HepG2 (cell line): ENCODE measurements around the gene CFI. TPM values are rescaled to one million over a fixed set of nuclear protein-coding genes. Genes with fewer than 3 reads are reported as not detected.

ENCODE experiments used
- CHCHD3 ChIP-seq: sonication (generic); formaldehyde crosslinking; IDR thresholded peaks from 2 replicates; pipeline ENCODE4 v1.8.0; 2022; ENCODE audit warnings: mild to moderate bottlenecking, missing genetic modification reagents, moderate library complexity
- GPN1 ChIP-seq: sonication (generic); formaldehyde crosslinking; IDR thresholded peaks from 2 replicates; pipeline ENCODE4 v1.5.1; 2020; ENCODE audit warnings: missing genetic modification reagents, borderline replicate concordance
- HNRNPLL ChIP-seq: fragments of 200-400 bp; formaldehyde crosslinking; IDR thresholded peaks from 2 replicates; pipeline ENCODE4 v1.6.1; 2017; ENCODE audit warnings: mild to moderate bottlenecking, low read depth, low read length; ENCODE audit not compliant: poor library complexity, severe bottlenecking
- RCOR2 ChIP-seq: IDR thresholded peaks from 2 replicates; pipeline ENCODE4 v1.6.1; 2016; ENCODE audit warnings: missing biosample characterization, missing genetic modification reagents
- SMAD3 ChIP-seq: sonication (generic); formaldehyde crosslinking; IDR thresholded peaks from 2 replicates; pipeline ENCODE4 v1.4.0; 2020; ENCODE audit warnings: missing genetic modification reagents
- SNAPC4 ChIP-seq: sonication (generic); formaldehyde crosslinking; IDR thresholded peaks from 2 replicates; pipeline ENCODE4 v1.4.0; 2020; ENCODE audit warnings: mild to moderate bottlenecking, missing genetic modification reagents
- SP4 ChIP-seq: sonication (generic); formaldehyde crosslinking; IDR thresholded peaks from 2 replicates; pipeline ENCODE4 v1.8.1; 2023; ENCODE audit warnings: mild to moderate bottlenecking, missing genetic modification reagents
- ZNF124 ChIP-seq: sonication (generic); formaldehyde crosslinking; IDR thresholded peaks from 2 replicates; pipeline ENCODE4 v1.4.0; 2020; ENCODE audit warnings: missing genetic modification reagents
- ZNF136 ChIP-seq: sonication (generic); formaldehyde crosslinking; IDR thresholded peaks from 2 replicates; pipeline ENCODE4 v1.8.1; 2022; ENCODE audit warnings: low read depth, mild to moderate bottlenecking, moderate library complexity, missing genetic modification reagents
- ZNF251 ChIP-seq: sonication (generic); formaldehyde crosslinking; IDR thresholded peaks from 2 replicates; pipeline ENCODE4 v1.9.0; 2021; ENCODE audit warnings: mild to moderate bottlenecking, missing genetic modification reagents
- ZNF460 ChIP-seq: sonication (generic); formaldehyde crosslinking; IDR thresholded peaks from 2 replicates; pipeline ENCODE4 v1.5.1; 2020; ENCODE audit warnings: missing genetic modification reagents, mild to moderate bottlenecking, borderline replicate concordance
- ZNF674 ChIP-seq: sonication (generic); formaldehyde crosslinking; IDR thresholded peaks from 2 replicates; pipeline ENCODE4 v1.5.0; 2020; ENCODE audit warnings: low read depth, mild to moderate bottlenecking, missing genetic modification reagents
- ZNF737 ChIP-seq: sonication (generic); formaldehyde crosslinking; IDR thresholded peaks from 2 replicates; pipeline ENCODE4 v1.5.0; 2020; ENCODE audit warnings: missing genetic modification reagents, mild to moderate bottlenecking, borderline replicate concordance
- ZNF841 ChIP-seq: sonication (generic); formaldehyde crosslinking; IDR thresholded peaks from 2 replicates; pipeline ENCODE4 v1.8.1; 2023; ENCODE audit warnings: missing genetic modification reagents, borderline replicate concordance
- polyA plus RNA-seq, 8 experiments: library from polyadenylated mRNA; depleted of rRNA in 3 of 8; stranded (reverse) in 7 of 8; unstranded in 1 of 8; fragments of >200 nt; fragmentation: Illumina TruSeq in 4 of 8; extraction: Trizol in 4 of 8; gene quantifications; 2 replicates each; pipeline versions ENCODE4 v1.2.1 to v1.2.3, GENCODE V29; 2011 to 2016; ENCODE audit warnings: low read depth in 4 of 8, missing spikeins in 1 of 8, mixed read lengths in 1 of 8; ENCODE audit not compliant: insufficient read depth in 1 of 8
- total RNA-seq, 5 experiments: library from RNA; depleted of rRNA; stranded (reverse); fragments of >200 nt; fragmentation: Illumina TruSeq; extraction: Trizol; gene quantifications; 2 replicates each; pipeline ENCODE4 v1.2.3, GENCODE V29; 2016; ENCODE audit warnings: low read depth in 1 of 5
- TF ChIP-seq, protein P1 (sequence below): fragments of 450-650 bp; IDR thresholded peaks from 2 replicates; pipeline ENCODE4 v1.6.1; 2016
- TF ChIP-seq, protein P2 (sequence below): sonication (generic); formaldehyde crosslinking; IDR thresholded peaks from 2 replicates; pipeline ENCODE4 v1.5.0; 2020; ENCODE audit warnings: mild to moderate bottlenecking, missing genetic modification reagents
- TF ChIP-seq, protein P3 (sequence below): sonication (generic); formaldehyde crosslinking; IDR thresholded peaks from 2 replicates; pipeline ENCODE4 v1.4.0; 2020; ENCODE audit warnings: missing genetic modification reagents; ENCODE audit errors: not compliant biosample characterization
- TF ChIP-seq, protein P4 (sequence below): sonication (generic); formaldehyde crosslinking; IDR thresholded peaks from 2 replicates; pipeline ENCODE4 v1.8.0; 2022; ENCODE audit warnings: mild to moderate bottlenecking, missing genetic modification reagents

CFI gene
- total and polyA plus RNA-seq, 2 of the 13 experiments (the other 11 are each of a cell fraction or from before 2014, with no cell fraction given), result 284 to 337 TPM

DNA sequence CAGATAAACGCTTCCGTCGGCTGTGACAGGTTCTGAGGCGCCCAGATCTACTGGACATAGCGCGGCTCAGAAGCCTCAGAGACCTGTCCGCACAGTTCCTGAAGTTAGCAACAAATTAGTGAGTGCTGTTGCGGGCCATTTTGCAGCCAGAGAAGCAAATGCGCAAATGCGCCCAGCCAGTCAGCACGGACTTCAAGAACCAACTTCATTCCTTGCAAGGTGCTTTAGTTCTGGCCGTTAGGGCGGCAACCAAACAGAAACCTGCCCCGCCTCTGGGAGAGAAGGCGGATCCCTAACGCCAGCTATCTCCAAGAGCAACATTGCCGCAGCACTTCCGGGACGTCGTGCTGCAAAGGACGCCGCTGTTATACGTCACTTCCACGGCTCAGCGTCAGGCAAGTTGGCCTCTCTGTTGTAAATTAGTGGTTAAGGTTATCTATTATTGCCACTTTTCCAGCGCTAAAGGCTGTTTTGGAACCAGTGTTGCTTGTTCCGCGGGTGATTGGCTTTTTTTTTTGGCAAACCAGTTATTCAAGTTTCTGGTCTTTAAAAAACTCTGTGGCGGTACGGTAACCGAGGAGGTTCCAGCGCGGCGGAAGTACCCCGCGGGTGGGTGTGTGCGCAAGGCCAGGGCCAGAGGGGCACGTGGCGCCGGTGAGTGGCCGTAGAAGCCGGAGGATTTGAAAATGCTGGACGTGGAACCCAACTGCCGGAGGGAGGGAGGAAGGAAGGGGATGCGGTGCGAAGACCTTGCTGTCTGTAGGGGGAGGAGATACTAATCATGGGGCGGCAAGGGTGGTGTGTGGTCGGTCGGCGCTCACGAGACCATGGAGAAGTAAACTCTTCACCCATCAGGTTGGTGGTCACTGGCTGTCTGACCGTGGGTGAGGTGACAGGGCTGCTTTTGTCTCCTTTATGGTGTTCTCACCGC lies 13.6 kb upstream of the CFI start, which contains the start of gene GAR1 (continued):
- TF ChIP-seq, protein P1, sequence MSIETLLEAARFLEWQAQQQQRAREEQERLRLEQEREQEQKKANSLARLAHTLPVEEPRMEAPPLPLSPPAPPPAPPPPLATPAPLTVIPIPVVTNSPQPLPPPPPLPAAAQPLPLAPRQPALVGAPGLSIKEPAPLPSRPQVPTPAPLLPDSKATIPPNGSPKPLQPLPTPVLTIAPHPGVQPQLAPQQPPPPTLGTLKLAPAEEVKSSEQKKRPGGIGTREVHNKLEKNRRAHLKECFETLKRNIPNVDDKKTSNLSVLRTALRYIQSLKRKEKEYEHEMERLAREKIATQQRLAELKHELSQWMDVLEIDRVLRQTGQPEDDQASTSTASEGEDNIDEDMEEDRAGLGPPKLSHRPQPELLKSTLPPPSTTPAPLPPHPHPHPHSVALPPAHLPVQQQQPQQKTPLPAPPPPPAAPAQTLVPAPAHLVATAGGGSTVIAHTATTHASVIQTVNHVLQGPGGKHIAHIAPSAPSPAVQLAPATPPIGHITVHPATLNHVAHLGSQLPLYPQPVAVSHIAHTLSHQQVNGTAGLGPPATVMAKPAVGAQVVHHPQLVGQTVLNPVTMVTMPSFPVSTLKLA, result peak; percentile 85
- no peak for TF ChIP-seq ZNF674 (CRISPR knock-in tag)
- TF ChIP-seq, protein P2, sequence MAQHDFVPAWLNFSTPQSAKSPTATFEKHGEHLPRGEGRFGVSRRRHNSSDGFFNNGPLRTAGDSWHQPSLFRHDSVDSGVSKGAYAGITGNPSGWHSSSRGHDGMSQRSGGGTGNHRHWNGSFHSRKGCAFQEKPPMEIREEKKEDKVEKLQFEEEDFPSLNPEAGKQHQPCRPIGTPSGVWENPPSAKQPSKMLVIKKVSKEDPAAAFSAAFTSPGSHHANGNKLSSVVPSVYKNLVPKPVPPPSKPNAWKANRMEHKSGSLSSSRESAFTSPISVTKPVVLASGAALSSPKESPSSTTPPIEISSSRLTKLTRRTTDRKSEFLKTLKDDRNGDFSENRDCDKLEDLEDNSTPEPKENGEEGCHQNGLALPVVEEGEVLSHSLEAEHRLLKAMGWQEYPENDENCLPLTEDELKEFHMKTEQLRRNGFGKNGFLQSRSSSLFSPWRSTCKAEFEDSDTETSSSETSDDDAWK, result no peak
- TF ChIP-seq ZNF136 (CRISPR knock-in tag), result peak; percentile 59; the same call in 1 of the 2 replicates
- TF ChIP-seq RCOR2, result no peak
- TF ChIP-seq ZNF251 (CRISPR knock-in tag), result no peak
- peak; percentile 67 for TF ChIP-seq HNRNPLL
- TF ChIP-seq, protein P3, sequence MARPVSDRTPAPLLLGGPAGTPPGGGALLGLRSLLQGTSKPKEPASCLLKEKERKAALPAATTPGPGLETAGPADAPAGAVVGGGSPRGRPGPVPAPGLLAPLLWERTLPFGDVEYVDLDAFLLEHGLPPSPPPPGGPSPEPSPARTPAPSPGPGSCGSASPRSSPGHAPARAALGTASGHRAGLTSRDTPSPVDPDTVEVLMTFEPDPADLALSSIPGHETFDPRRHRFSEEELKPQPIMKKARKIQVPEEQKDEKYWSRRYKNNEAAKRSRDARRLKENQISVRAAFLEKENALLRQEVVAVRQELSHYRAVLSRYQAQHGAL (CRISPR knock-in tag), result no peak
- TF ChIP-seq CHCHD3, result no peak
- TF ChIP-seq GPN1 (CRISPR knock-in tag), result no peak
- TF ChIP-seq SP4 (CRISPR knock-in tag), result peak; percentile 59; the same call in 1 of the 2 replicates
- TF ChIP-seq, protein P4, sequence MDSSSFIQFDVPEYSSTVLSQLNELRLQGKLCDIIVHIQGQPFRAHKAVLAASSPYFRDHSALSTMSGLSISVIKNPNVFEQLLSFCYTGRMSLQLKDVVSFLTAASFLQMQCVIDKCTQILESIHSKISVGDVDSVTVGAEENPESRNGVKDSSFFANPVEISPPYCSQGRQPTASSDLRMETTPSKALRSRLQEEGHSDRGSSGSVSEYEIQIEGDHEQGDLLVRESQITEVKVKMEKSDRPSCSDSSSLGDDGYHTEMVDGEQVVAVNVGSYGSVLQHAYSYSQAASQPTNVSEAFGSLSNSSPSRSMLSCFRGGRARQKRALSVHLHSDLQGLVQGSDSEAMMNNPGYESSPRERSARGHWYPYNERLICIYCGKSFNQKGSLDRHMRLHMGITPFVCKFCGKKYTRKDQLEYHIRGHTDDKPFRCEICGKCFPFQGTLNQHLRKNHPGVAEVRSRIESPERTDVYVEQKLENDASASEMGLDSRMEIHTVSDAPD (CRISPR knock-in tag), result no peak
- TF ChIP-seq ZNF460 (CRISPR knock-in tag), result no peak
- no peak; the same call in 1 of the 2 replicates for TF ChIP-seq ZNF737 (CRISPR knock-in tag)
- peak; percentile 84; the same call in 1 of the 2 replicates for TF ChIP-seq SMAD3
- TF ChIP-seq SNAPC4, result peak; percentile 71; the same call in 1 of the 2 replicates
- peak; percentile 50; the same call in 1 of the 2 replicates for TF ChIP-seq ZNF841 (CRISPR knock-in tag)
- peak; percentile 76; the same call in 1 of the 2 replicates for TF ChIP-seq ZNF124 (CRISPR knock-in tag)
